ENCODE measurements around the gene PFDN1. TPM values are rescaled to one million over a fixed set of nuclear protein-coding genes. Genes with fewer than 3 reads are reported as not detected.

PFDN1 gene
- total RNA-seq: 66.0 and 68.6 TPM in 2 replicates

GRCh38 chr5:140302786-140303639 lies at the start of gene PFDN1:
PFDN1 (minus strand) TSS chr5:140303101; CDS start chr5:140303073, 28 bp downstream.

GRCh38 chr5:140346348-140347221 lies 43.7 kb upstream of the PFDN1 start, which contains the start of gene HBEGF:
HBEGF (minus strand) TSS chr5:140346603; CDS start chr5:140346328, 275 bp downstream.

Other genes with a start within 250 kb of the PFDN1 start
- gene PURA, start 189.0 kb downstream of the PFDN1 start, total RNA-seq: 7.0 and 8.0 TPM in 2 replicates
- gene IGIP, start 177.2 kb downstream of the PFDN1 start, total RNA-seq: 3.6 and 5.5 TPM in 2 replicates
- gene CYSTM1, start 127.9 kb downstream of the PFDN1 start, total RNA-seq: 28.5 and 41.5 TPM in 2 replicates
- 0.17 and 1.3 TPM in 2 replicates for gene HBEGF, start 43.5 kb upstream of the PFDN1 start, total RNA-seq
- gene SLC4A9, start 57.1 kb upstream of the PFDN1 start, total RNA-seq: under 0.01 TPM in 1 of 2 replicates, not detected in the other
- 24.9 and 31.5 TPM in 2 replicates for gene ANKHD1, start 98.7 kb upstream of the PFDN1 start, total RNA-seq
- 1.4 and 7.2 TPM in 2 replicates for gene EIF4EBP3, start 244.6 kb upstream of the PFDN1 start, total RNA-seq

Measured in pericardium fibroblast (primary cell).